ENCODE data around the gene SSNA1.

The SSNA1 gene

GRCh38 chr9:137227054-137227852 lies 38.8 kb downstream of the SSNA1 start, which contains the start of gene RNF224:
RNF224 (plus strand) TSS chr9:137227502; CDS start chr9:137228336, 834 bp downstream.
- TF ChIP-seq CTCF (IDR thresholded peaks at IDR 0.05; ENCODE audit: insufficient read depth, low read depth, low read length, missing control alignments), result peak; percentile 94
- no peak within 1 kb of the TSS for H3K4me3 ChIP-seq (ENCODE audit: low read depth, low read length)
- DNase-seq (ENCODE audit: low read depth), result peak; percentile 88

- no peak for DNase-seq (ENCODE audit: low read depth)
- TF ChIP-seq CTCF (IDR thresholded peaks at IDR 0.05; ENCODE audit: insufficient read depth, low read depth, low read length, missing control alignments), result no peak
- no peak overlapping the region for H3K4me3 ChIP-seq (ENCODE audit: low read depth, low read length)
Observed at GRCh38 chr9:137227853-137228505, 39.5 kb downstream of the SSNA1 start.

GRCh38 chr9:137228506-137228967 lies 40.1 kb downstream of the SSNA1 start:
- TF ChIP-seq CTCF (IDR thresholded peaks at IDR 0.05; ENCODE audit: insufficient read depth, low read depth, low read length, missing control alignments), result no peak
- no peak overlapping the region for H3K4me3 ChIP-seq (ENCODE audit: low read depth, low read length)
- no peak for DNase-seq (ENCODE audit: low read depth)

GRCh38 chr9:137228968-137229896 lies 40.8 kb downstream of the SSNA1 start:
- DNase-seq (ENCODE audit: low read depth), result no peak
- TF ChIP-seq CTCF (IDR thresholded peaks at IDR 0.05; ENCODE audit: insufficient read depth, low read depth, low read length, missing control alignments), result no peak
- no peak overlapping the region for H3K4me3 ChIP-seq (ENCODE audit: low read depth, low read length)

- TF ChIP-seq CTCF (IDR thresholded peaks at IDR 0.05; ENCODE audit: insufficient read depth, low read depth, low read length, missing control alignments), result no peak
- no peak for DNase-seq (ENCODE audit: low read depth)
- H3K4me3 ChIP-seq (ENCODE audit: low read depth, low read length), result no peak overlapping the region
Observed at GRCh38 chr9:137229903-137230704, 41.6 kb downstream of the SSNA1 start.

All from GM12865 (cell line).